Kidney capillary endothelial cell (primary cell): ENCODE results near the gene ADGRB2.
A peak's percentile ranks its signal among the peaks of the same experiment; 100 is the strongest.

Experiments used
- DNase-seq: peaks from one replicate; pipeline ENCODE4 v3.0.0-alpha.2; 2018; ENCODE audit warnings: low spot score

The ADGRB2 gene

GRCh38 chr1:31763671-31764311 lies 349 bp downstream of the ADGRB2 start:
- no peak for DNase-seq

DNA sequence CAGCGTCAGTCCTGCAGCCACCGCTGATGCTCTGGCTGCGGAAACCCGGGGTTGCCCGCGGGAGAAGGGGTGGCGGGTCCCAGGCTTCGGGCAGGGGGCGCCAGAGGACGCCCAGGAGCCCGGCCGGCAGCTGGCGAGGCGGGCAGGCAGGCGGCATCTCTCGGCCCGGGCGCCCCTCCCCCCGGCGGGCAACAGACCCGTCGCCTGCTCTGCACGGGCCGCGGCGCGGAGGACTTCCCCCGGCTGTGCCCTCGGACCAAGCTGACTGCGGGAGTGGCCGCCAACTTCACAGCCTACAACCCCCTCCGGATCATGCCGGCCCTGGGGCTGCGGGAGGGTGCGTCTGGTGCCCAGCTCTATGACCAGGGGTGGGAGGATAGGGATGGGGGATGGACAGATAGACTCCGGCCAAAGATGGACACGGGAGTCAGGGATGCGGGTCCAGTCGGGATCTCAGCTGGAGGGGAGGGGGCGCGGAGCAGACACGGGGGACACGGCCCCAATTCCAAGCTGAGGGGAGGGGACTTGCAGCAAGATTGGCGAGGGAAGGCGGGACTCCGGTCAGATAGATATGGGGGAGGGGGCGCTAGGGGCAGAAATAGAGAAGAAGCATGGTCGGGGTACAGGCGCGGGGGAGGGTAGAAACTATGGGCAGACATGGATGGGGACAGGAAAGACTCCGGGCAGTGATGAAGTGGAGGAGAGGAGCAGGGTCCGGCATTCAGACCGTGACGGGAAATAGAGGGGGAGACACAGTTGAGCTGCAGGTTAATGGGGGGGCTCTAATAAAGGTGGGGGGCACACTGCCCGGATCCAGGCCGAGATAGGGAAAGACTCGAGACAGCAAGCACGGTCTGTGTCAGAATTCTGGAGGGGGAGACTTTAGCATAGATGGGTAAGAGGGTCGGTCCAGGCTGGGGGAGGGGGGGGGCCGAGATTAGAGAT lies 1.1 kb downstream of the ADGRB2 start:
- DNase-seq: peak; percentile 48

DNA sequence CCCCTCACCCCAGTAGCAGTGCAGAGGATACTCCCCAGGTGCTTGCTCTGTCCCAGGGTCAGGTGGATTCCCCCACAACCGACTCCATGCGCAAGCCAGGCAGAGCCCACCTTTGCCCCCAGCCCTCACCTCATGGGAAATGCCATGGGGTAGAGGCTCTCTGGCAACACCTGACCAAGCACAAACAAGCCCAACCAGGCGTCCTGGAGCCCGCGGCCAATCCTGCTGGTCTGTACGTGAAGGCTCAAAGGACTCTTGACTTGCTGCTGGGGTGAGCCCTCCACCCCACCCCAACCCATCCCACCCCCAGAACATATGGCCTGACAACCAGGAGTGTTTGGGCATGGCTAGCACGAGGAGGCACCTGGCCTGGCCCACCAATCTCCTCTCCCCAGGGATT lies 1.8 kb downstream of the ADGRB2 start:
- DNase-seq: no peak

DNA sequence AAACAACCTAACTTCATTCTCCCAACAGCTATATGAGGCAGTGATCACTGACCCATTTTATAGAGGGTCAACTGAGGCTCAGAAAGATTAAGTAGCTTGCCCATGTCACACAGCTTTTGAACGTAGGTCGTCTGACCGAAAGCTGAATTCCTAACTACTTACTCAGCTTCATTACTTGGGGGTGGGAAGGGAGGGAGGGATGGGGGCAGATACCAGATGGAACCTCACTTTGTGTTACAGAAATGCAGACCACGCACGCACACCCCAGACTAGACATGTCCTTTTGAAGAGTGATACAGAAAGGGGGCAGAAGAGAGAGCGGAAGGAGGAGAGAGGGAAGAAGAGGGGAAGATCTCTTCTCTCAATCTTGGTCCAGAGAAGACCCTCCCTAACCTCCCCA lies 2.3 kb downstream of the ADGRB2 start:
- DNase-seq: no peak

DNA sequence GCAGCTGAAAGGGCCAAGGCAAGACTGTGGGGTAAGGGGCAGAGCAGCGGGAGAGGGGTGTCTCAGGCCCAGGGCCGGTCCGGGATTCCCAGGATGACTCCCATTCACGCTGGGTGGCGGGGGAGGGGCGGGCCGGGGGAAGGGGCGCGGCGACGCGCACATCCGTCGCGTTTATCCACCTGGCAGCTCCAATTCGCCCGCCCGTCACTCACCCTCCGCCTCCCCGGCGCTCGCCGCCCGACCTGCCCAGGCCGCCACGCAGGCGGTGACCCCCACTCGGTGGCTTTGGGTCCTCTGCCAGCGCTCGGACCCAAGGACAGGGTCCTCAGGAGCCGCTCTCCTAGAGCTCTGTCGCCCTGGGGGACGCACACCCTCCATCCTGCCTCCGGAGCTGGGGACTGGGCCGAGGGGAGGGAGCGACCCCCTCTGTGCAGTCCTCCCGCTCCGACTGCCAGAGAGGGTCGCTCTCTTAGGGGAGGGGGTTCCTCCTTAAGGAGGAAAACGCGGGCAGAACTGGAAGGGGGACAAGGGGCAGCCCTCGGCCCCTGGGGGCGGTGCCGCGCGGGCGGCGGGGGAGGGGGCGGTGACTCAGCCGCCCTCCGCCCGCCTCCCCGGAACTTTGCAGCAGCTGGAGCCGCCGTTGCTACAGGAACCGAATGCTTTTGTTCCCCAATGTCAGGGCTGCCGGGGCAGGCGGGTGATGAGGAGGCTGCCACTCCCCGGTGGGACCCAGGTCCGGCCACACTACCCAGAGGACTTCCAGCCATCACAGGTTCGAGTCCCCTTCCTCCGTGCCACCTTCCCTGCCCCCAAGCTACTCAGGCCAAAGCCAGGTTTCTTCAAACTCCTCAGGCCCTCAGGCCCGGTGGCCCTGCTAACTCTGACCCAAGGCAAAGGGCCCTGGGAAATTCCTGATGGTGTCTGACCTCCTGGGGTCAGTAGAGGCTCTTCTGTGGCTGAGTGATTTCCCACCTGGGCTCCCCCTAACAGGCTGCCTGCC lies 3.4 kb downstream of the ADGRB2 start:
- peak; percentile 53 for DNase-seq

GRCh38 chr1:31759298-31760023 lies 4.7 kb downstream of the ADGRB2 start:
- no peak for DNase-seq

GRCh38 chr1:31758823-31759222 lies 5.3 kb downstream of the ADGRB2 start:
- DNase-seq: no peak

- no peak for DNase-seq
Measured at GRCh38 chr1:31757989-31758388, 6.2 kb downstream of the ADGRB2 start.

DNA sequence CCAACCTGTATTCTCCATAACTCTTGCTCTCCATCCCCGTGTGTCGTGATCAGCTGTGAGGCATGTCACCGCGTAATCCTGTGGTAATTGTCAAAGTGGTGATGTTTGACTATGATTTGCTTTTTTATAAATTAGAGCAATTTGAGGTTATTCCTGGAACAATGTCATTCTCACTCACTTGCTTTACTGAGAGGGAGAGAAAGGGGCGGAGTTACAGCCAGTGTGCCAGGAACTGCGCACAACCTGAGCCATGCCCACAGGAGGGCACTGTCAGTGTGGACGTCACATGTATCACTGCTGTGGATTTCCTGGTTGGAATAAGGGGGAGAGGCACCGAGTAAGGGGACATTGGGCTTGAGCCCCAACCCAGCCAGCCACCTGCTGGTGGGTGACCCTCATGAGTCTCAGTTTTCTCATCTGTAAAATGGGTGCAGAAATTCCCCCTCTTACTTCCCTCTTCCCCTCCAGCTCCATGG lies 6.9 kb downstream of the ADGRB2 start:
- DNase-seq: no peak

DNA sequence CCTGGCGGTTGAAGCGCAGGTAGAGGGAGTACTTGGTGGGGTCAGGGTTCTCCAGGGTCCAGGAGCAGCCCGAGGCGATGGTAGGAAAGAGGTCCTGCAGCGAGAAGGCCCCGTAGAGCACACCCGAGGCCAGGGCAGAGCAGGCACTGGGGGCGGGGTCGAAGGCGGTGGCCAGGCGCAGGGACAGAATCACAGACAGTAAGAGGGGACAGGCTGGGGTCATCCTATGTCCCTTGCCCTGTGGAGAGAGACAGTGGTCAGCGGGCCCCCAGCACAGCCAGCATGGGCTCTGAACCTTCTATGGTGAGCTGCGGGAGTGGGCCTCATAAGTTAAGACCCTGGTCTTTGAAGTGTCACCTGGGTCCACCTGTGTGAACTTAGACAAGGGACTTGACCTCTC lies 7.6 kb downstream of the ADGRB2 start:
- no peak for DNase-seq

GRCh38 chr1:31755850-31756492 lies 8.2 kb downstream of the ADGRB2 start:
- DNase-seq: no peak

DNA sequence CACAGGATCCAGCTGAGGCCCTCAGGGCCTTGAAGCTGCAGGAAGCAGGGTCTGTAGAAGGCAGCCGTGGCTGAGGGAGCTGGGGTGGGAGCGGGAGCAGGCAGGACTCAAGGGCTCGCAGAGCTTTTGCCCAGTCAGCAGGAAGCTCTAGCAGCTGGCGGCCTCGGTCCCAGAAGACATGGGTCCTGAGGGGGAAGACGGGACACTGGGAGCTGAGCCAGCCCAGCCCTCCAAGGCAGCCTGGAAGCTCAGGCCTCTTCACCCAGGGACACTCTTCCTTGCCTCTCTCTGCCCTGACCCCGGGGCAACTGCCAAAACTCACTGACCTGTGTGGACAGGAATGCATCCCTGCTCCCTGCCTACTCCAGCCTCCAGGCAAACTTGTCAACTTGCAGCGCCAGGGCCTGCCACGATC lies 8.9 kb downstream of the ADGRB2 start:
- DNase-seq: no peak

DNA sequence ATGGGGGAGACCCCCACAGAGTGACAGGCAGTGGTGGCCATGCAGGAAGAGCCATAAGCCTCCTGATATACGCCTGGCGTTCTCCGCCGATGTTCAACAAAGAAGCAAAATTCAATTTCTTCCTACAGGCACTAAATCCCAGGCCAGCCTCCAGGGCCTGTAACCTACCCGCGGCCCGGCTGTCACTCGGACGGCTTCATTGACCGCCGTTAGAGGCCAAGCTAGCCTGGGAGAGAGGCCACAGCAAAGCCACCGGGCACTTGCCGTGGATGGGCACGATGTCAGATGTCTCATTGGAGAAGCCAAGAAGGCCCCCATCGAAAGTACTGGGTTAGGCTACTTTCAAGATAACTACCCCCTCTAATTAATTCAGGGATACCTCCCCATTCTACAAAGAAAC lies 9.7 kb downstream of the ADGRB2 start:
- DNase-seq: no peak

DNA sequence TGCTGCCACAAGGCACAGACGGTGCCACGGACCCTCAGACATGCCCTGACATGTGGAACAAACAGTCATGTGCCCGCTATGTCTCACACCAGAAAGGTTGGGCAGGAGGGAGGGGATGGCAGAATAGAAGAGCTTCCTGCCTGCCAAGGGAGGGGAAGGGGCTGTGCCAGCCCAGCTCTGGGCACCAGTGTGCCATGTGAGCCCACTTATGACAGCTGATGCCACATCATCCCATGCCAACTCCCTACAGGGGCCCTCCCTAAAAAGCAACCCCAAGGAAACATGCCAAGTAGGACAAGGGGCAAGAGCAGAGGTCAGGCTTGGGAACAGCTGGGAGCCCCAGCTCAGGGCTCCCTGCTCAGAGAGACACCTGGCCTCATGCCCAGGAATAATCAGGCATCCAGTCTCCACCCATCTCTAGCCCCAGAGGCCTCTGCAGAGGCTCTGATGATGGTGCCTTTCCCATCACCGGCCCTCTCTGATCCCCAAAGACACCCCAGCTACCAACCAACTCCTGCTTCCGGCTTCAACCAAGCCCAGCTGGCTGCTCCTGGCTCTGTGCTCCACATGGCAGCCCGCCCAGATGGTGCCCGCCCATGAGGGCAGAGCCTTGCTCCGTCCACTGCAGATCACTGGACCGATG lies 10.3 kb downstream of the ADGRB2 start:
- DNase-seq: no peak

DNA sequence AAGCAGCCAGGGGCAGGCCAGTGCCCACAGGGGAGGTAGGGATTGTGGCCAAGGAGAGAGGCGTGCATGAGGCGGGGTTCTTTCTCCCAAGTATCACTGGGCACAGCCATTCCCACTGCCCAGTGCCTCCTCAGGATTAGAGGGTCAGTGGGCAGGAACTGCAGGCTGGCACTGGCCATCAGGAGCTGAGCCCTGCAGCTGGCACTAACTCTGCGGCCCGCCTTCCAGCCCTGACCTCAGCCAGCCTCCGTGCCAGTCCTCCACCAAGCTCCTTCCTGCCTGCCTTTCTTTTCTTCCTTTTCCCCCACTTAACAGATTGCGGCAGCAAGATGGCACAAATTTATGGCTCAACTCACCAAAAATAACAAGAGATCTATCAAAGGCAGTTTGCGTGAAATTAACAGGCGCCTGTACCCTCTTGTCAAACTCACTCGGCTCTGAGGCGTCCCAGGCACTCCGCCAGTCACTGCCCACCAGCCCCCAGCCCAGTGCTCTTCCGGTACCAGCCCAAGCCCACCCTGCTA lies 11.1 kb downstream of the ADGRB2 start:
- DNase-seq: no peak

- no peak for DNase-seq
Measured at GRCh38 chr1:31752258-31752657, 11.9 kb downstream of the ADGRB2 start.

DNA sequence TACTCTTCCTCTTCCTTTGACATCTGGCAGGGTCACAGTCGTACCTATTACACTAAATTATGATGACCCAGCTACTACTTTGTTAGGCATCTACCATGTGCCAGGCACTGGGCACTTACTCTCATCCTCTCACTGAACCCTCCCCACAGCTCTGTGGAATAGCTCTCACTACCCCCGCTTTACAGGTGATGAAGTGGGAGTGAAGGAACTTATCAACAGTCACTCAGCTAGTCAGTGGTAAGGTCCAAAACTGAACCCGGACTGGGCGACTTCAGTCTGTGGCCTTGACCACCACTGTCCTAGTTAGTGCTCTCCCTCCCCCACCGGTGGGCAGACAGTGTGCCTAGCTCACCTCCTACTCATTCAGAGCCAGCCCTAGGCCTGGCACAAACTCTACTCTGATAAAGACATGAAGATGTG lies 12.3 kb downstream of the ADGRB2 start:
- DNase-seq: no peak

- DNase-seq: peak; percentile 42
Measured at GRCh38 chr1:31750858-31751510, 13.2 kb downstream of the ADGRB2 start.
